Effector CD8-positive, alpha-beta T cell (primary cell): ENCODE results near the gene TRHDE.

Source experiments
- DNase-seq: peaks from one replicate; lab custom pipeline; 2025; lab: John Stamatoyannopoulos, UW
- total RNA-seq, 4 experiments: gene quantifications; one replicate each; lab custom pipeline; 2026; lab: John Stamatoyannopoulos, UW

TRHDE gene
- total RNA-seq, result 0 to 0.18 (median 0.06) reads per million in 4 experiments

- no peak for DNase-seq
These were observed at the start of gene TRHDE for GRCh38 chr12:72272091-72272661. TRHDE (plus strand) TSS chr12:72272370; CDS start chr12:72272644, 274 bp downstream.

GRCh38 chr12:72226510-72226909 is 45.7 kb upstream of the TRHDE start:
- DNase-seq, result no peak

GRCh38 chr12:72228424-72228823 is 43.7 kb upstream of the TRHDE start:
- DNase-seq, result no peak

GRCh38 chr12:72230589-72230988 is 41.6 kb upstream of the TRHDE start:
- no peak for DNase-seq

- DNase-seq, result no peak
These were observed 37.3 kb upstream of the TRHDE start for GRCh38 chr12:72234886-72235285.

GRCh38 chr12:72236071-72236705 is 36.0 kb upstream of the TRHDE start:
- no peak for DNase-seq

GRCh38 chr12:72241552-72241951 is 30.6 kb upstream of the TRHDE start:
- DNase-seq, result no peak

- no peak for DNase-seq
These were observed 29.2 kb upstream of the TRHDE start for GRCh38 chr12:72242946-72243345.

GRCh38 chr12:72246370-72246769 is 25.8 kb upstream of the TRHDE start:
- no peak for DNase-seq

- DNase-seq, result no peak
These were observed 21.8 kb upstream of the TRHDE start for GRCh38 chr12:72250346-72250745.

- no peak for DNase-seq
These were observed 15.4 kb upstream of the TRHDE start for GRCh38 chr12:72256725-72257124.

GRCh38 chr12:72261885-72262284 is 10.3 kb upstream of the TRHDE start:
- DNase-seq, result no peak

GRCh38 chr12:72264548-72265175 is 7.5 kb upstream of the TRHDE start:
- DNase-seq, result no peak

GRCh38 chr12:72267974-72268373 is 4.2 kb upstream of the TRHDE start:
- DNase-seq, result no peak

GRCh38 chr12:72268386-72268785 is 3.8 kb upstream of the TRHDE start:
- no peak for DNase-seq

- DNase-seq, result no peak
These were observed 2.7 kb upstream of the TRHDE start for GRCh38 chr12:72269491-72269890.

GRCh38 chr12:72270246-72270645 is 1.9 kb upstream of the TRHDE start:
- no peak for DNase-seq

GRCh38 chr12:72270961-72271360 is 1.2 kb upstream of the TRHDE start:
- no peak for DNase-seq

- no peak for DNase-seq
These were observed 599 bp upstream of the TRHDE start for GRCh38 chr12:72271451-72272090.

- DNase-seq, result no peak
These were observed 745 bp downstream of the TRHDE start for GRCh38 chr12:72272731-72273498.

GRCh38 chr12:72273499-72273837 is 1.3 kb downstream of the TRHDE start:
- DNase-seq, result no peak

- DNase-seq, result no peak
These were observed 1.7 kb downstream of the TRHDE start for GRCh38 chr12:72273851-72274351.
